Measurements from ENCODE around the gene CYGB. TPM values are rescaled to one million over a fixed set of nuclear protein-coding genes. Genes with fewer than 3 reads are reported as not detected.

Gene CYGB
- total and polyA plus RNA-seq, 9 of the 15 experiments (the other 6 are each of a cell fraction or from before 2014, with no cell fraction given): 0.08 to 0.95 (median 0.18) TPM; not detected in 5

DNA sequence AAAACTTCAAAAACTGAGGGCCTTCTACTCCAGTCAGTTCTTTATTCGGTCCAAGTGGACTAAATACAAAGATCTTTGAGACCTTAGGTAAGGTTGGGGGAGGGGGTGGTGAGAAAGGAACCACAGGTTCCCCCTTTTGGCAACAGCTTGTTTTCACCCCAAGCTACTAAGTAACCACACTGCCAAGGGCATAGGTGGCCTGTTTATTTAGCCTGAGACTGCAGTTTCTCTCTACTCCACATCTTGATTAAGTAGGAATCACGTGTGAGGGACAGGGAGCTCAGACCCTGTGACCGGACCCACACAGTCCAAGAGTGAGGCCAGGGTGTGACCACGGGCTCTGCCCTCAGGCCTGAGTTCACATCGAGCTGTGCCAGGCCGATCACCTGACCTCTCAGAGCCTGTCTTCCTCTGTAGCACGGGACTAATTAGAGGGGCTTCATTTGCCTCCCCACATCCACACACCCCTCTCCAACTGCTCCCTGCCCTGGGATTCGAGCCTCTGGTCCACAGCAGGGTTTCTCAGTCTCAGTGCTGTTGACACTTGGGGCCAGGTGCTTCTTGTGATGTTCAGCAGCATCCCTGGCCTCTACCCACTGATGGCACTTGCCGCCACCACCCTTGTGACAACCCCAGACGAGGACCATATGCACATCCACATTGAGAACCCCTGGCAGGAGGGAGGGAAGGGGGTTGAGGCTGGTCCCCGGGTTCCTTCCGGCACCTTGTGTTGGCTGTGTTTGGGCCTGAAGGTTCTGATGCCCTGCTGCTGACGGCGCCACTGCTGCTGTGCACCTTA is 30.3 kb upstream of the CYGB start:
- no TSS peak for BruUV-seq (replicated peaks)
- Histone ChIP-seq H3K9me3 (replicated peaks; ENCODE audit: control insufficient read depth, insufficient read depth, low read depth, low read length) (no peaks in the 10 kb centered on the region), H3K9ac (ENCODE audit: insufficient read depth in 1 of 2, low read depth in 2 of 2, low read length in 2 of 2) (peak overlapping the region in 1 of 2 experiments; percentile 28; a peak in 2 of 4 replicates), H3K79me2 (ENCODE audit: control insufficient read depth, insufficient read depth, low read length) (peaks cover 12% of the 10 kb centered on the region), H3K4me1 (replicated peaks in 1 of 2; ENCODE audit: control insufficient read depth in 2 of 2, insufficient read depth in 2 of 2, low read length in 2 of 2) (peaks cover 16 to 37% of the 10 kb centered on the region in 2 experiments; a peak in 4 of 5 replicates), H3K27me3 (ENCODE audit: control insufficient read depth in 2 of 2, insufficient read depth in 2 of 2, low read length in 2 of 2) (no peaks in the 10 kb centered on the region), H2AFZ (ENCODE audit: low read depth, low read length) (no peak overlapping the region), H3K9me1 (ENCODE audit: control insufficient read depth, insufficient read depth, low read length) (no peaks in the 10 kb centered on the region), H3K4me3 (no peak overlapping the region), H3K4me2 (ENCODE audit: insufficient read depth, low read length) (no peak overlapping the region), H4K20me1 (replicated peaks; ENCODE audit: control insufficient read depth, insufficient read depth, low read length) (peaks cover 14% of the 10 kb centered on the region), H3K27ac (ENCODE audit: extremely low read depth, low read depth, low read length) (peak overlapping the region; percentile 3; the same call in 1 of the 3 replicates), H3K36me3 (ENCODE audit: control insufficient read depth, insufficient read depth, low read length) (peaks cover 32% of the 10 kb centered on the region)
- intact Hi-C loops (cut with micrococcal nuclease): no loop called here
- POLR2A ChIA-PET: interaction anchor here (0.7 to 4.1 kb wide), 15 partner anchors 8 to 145 kb away, joined by 3 to 48 read pairs (median 6); no protein-coding TSS in a partner anchor
- peak in 3 of 4 experiments; percentile 18 to 31 (median 30) for DNase-seq (ENCODE audit: extremely low read depth in 1 of 4, low spot score in 3 of 4)
- in situ Hi-C loops (cut with MboI): no loop called here
- CTCF ChIA-PET (ENCODE audit: low intra/inter-chr PET ratio): no interaction called here
- ATAC-seq: peak; percentile 28
- peak; percentile 40 for FAIRE-seq
- 52% methylated on average over 14 of the region's 14 CpGs for WGBS (ENCODE audit: insufficient coverage, low coverage, missing lambda C conversion rate)
- no peak for TF ChIP-seq EWSR1 (IDR thresholded peaks at IDR 0.05; ENCODE audit: borderline replicate concordance, low read depth, partially characterized antibody)
- TF ChIP-seq BHLHE40 (IDR thresholded peaks at IDR 0.05; ENCODE audit: low read length): peak; percentile 70
- no peak for TF ChIP-seq TCF7L2 (IDR thresholded peaks at IDR 0.05; ENCODE audit: low read depth, low read length)
- TF ChIP-seq, protein P1, sequence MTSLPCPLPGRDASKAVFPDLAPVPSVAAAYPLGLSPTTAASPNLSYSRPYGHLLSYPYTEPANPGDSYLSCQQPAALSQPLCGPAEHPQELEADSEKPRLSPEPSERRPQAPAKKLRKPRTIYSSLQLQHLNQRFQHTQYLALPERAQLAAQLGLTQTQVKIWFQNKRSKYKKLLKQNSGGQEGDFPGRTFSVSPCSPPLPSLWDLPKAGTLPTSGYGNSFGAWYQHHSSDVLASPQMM (CRISPR knock-in tag; IDR thresholded peaks at IDR 0.05): no peak
- no peak for TF ChIP-seq ZNF217 (CRISPR knock-in tag; IDR thresholded peaks at IDR 0.05)
- TF ChIP-seq ZNF146 (CRISPR knock-in tag; IDR thresholded peaks at IDR 0.05; ENCODE audit: unreplicated experiment): no peak
- TF ChIP-seq, protein P2, sequence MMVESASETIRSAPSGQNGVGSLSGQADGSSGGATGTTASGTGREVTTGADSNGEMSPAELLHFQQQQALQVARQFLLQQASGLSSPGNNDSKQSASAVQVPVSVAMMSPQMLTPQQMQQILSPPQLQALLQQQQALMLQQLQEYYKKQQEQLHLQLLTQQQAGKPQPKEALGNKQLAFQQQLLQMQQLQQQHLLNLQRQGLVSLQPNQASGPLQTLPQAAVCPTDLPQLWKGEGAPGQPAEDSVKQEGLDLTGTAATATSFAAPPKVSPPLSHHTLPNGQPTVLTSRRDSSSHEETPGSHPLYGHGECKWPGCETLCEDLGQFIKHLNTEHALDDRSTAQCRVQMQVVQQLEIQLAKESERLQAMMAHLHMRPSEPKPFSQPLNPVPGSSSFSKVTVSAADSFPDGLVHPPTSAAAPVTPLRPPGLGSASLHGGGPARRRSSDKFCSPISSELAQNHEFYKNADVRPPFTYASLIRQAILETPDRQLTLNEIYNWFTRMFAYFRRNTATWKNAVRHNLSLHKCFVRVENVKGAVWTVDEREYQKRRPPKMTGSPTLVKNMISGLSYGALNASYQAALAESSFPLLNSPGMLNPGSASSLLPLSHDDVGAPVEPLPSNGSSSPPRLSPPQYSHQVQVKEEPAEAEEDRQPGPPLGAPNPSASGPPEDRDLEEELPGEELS (CRISPR knock-in tag; IDR thresholded peaks at IDR 0.05; ENCODE audit: borderline replicate concordance): no peak
- no peak for TF ChIP-seq KDM2B (CRISPR knock-in tag; IDR thresholded peaks at IDR 0.05)
- TF ChIP-seq, protein P3, sequence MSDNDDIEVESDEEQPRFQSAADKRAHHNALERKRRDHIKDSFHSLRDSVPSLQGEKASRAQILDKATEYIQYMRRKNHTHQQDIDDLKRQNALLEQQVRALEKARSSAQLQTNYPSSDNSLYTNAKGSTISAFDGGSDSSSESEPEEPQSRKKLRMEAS (CRISPR knock-in tag; IDR thresholded peaks at IDR 0.05): peak; percentile 36; the same call in 1 of the 2 replicates
- TF ChIP-seq HLTF (IDR thresholded peaks at IDR 0.05): no peak
- no peak for TF ChIP-seq SLC30A9 (CRISPR knock-in tag; IDR thresholded peaks at IDR 0.05)
- TF ChIP-seq CHD1 (IDR thresholded peaks at IDR 0.05; ENCODE audit: low read length): no peak
- no peak for TF ChIP-seq ZNF23 (CRISPR knock-in tag; IDR thresholded peaks at IDR 0.05)
- TF ChIP-seq ZNF311 (CRISPR knock-in tag; IDR thresholded peaks at IDR 0.05): no peak
- TF ChIP-seq TAF9B (IDR thresholded peaks at IDR 0.05; ENCODE audit: partially characterized antibody): no peak
- TF ChIP-seq, protein P4, sequence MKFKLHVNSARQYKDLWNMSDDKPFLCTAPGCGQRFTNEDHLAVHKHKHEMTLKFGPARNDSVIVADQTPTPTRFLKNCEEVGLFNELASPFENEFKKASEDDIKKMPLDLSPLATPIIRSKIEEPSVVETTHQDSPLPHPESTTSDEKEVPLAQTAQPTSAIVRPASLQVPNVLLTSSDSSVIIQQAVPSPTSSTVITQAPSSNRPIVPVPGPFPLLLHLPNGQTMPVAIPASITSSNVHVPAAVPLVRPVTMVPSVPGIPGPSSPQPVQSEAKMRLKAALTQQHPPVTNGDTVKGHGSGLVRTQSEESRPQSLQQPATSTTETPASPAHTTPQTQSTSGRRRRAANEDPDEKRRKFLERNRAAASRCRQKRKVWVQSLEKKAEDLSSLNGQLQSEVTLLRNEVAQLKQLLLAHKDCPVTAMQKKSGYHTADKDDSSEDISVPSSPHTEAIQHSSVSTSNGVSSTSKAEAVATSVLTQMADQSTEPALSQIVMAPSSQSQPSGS (CRISPR knock-in tag; IDR thresholded peaks at IDR 0.05): no peak
- TF ChIP-seq GTF2A2 (tag; IDR thresholded peaks at IDR 0.05): no peak
- no peak for TF ChIP-seq BCOR (IDR thresholded peaks at IDR 0.05)
- TF ChIP-seq POLR2G (IDR thresholded peaks at IDR 0.05; ENCODE audit: low read depth, low read length): peak; percentile 65; the same call in 1 of the 2 replicates
- no peak for TF ChIP-seq PHB2 (IDR thresholded peaks at IDR 0.05; ENCODE audit: low read depth)

Data from K562 (cell line).